HFFc6 (cell line): Measurements from ENCODE around the gene NT5C2. TPM values are rescaled to one million over a fixed set of nuclear protein-coding genes. Genes with fewer than 3 reads are reported as not detected.
A peak's percentile ranks its signal among the peaks of the same experiment; 100 is the strongest.
"Not testable (repeated sequence)": the region's sequence is repeated elsewhere in the genome, so short reads cannot be mapped to it uniquely, and the experiment has no call there.

Source experiments
- DNase-seq: peaks from one replicate; pipeline ENCODE4 v3.0.0-alpha.2; 2018
- H3K27ac Mint-ChIP-seq: 2 replicates; pipeline ENCODE4 v1.8.0; 2020; ENCODE audit warnings: mild to moderate bottlenecking, mixed read lengths
- H3K27me3 Mint-ChIP-seq: 2 replicates; pipeline ENCODE4 v1.8.0; 2021; ENCODE audit warnings: mild to moderate bottlenecking, moderate library complexity, mixed read lengths; ENCODE audit not compliant: insufficient read depth
- H3K36me3 Mint-ChIP-seq: 2 replicates; pipeline ENCODE4 v1.8.0; 2021; ENCODE audit warnings: low read depth, mixed read lengths
- H3K4me1 Mint-ChIP-seq: 2 replicates; pipeline ENCODE4 v1.8.0; 2020; ENCODE audit warnings: low read depth, mixed read lengths
- H3K4me3 Mint-ChIP-seq: 2 replicates; pipeline ENCODE4 v1.8.0; 2020; ENCODE audit warnings: mild to moderate bottlenecking, moderate library complexity, mixed read lengths
- H3K9me3 Mint-ChIP-seq: 2 replicates; pipeline ENCODE4 v1.8.0; 2020; ENCODE audit warnings: mild to moderate bottlenecking, mixed read lengths
- total RNA-seq, 6 experiments: library from RNA; stranded (reverse); fragmentation: NEBNext Ultra II Directional; extraction: Animal tissue kit (Norgen Biotek cat#: 25700); gene quantifications; 2 replicates in 1 of 6; 3 replicates in 5 of 6; pipeline ENCODE4 v1.2.3, GENCODE V29; 2021
- TF ChIP-seq, protein P1 (sequence below): fragments of 200-600 bp; sonication (generic); IDR thresholded peaks from 2 replicates; pipeline ENCODE4 v1.5.0; 2021; ENCODE audit warnings: antibody characterized with exemption, mild to moderate bottlenecking

The NT5C2 gene
- total RNA-seq, 6 experiments from 2014 or later = 78.5 to 97.4 (median 81.1) TPM

DNA sequence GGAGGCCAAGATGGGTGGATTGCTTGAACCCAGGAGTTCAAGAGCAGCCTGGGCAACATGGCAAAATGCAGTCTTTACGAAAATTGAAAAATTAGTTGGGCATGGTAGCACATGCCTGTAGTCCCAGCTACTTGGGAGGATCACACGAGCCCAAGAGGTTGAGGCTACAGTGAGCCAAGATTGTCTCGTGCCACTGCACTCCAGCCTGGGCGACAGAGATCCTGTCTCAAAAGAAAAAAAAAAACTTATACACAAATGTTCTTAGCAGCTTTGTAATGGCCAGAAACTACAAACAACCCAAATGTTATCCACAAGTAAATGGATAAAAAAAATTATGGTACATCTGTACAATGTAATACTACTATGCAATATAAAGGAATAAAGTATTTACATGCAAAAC is 12.6 kb downstream of the NT5C2 start:
- Mint-ChIP-seq H3K27ac (no peak overlapping the region), H3K9me3 (no peaks in the 10 kb centered on the region), H3K4me3 (no peak overlapping the region), H3K27me3 (no peaks in the 10 kb centered on the region; the same call in 1 of the 2 replicates), H3K4me1 (peaks cover 39% of the 10 kb centered on the region), H3K36me3 (peaks cover 25% of the 10 kb centered on the region)
- TF ChIP-seq, protein P1, sequence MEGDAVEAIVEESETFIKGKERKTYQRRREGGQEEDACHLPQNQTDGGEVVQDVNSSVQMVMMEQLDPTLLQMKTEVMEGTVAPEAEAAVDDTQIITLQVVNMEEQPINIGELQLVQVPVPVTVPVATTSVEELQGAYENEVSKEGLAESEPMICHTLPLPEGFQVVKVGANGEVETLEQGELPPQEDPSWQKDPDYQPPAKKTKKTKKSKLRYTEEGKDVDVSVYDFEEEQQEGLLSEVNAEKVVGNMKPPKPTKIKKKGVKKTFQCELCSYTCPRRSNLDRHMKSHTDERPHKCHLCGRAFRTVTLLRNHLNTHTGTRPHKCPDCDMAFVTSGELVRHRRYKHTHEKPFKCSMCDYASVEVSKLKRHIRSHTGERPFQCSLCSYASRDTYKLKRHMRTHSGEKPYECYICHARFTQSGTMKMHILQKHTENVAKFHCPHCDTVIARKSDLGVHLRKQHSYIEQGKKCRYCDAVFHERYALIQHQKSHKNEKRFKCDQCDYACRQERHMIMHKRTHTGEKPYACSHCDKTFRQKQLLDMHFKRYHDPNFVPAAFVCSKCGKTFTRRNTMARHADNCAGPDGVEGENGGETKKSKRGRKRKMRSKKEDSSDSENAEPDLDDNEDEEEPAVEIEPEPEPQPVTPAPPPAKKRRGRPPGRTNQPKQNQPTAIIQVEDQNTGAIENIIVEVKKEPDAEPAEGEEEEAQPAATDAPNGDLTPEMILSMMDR = no peak
- DNase-seq = no peak

DNA sequence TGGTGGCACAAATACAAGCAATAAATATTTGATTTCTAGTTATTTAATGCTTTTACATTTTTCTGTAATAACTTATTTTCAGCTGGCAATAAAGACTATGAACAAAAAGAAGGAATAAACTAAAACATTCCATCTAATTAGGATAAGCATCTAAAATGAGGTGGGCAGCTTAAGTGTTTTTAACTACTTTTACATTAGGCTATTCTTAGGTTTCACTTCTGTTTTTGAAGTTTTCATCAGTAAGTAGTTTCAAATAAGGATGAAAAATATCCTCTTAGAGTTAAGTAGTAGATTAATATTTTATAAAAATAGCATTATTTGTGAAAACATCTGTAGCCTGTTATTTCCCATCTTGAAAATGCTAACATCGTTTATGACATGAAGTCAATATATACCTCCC is 15.9 kb downstream of the NT5C2 start:
- DNase-seq = no peak
- Mint-ChIP-seq H3K36me3 (peaks cover 35% of the 10 kb centered on the region), H3K4me3 (no peak overlapping the region), H3K9me3 (no peaks in the 10 kb centered on the region), H3K27ac (peak overlapping the region; percentile 70), H3K4me1 (peaks cover 13% of the 10 kb centered on the region), H3K27me3 (no peaks in the 10 kb centered on the region; the same call in 1 of the 2 replicates)
- TF ChIP-seq, protein P1 = no peak

DNA sequence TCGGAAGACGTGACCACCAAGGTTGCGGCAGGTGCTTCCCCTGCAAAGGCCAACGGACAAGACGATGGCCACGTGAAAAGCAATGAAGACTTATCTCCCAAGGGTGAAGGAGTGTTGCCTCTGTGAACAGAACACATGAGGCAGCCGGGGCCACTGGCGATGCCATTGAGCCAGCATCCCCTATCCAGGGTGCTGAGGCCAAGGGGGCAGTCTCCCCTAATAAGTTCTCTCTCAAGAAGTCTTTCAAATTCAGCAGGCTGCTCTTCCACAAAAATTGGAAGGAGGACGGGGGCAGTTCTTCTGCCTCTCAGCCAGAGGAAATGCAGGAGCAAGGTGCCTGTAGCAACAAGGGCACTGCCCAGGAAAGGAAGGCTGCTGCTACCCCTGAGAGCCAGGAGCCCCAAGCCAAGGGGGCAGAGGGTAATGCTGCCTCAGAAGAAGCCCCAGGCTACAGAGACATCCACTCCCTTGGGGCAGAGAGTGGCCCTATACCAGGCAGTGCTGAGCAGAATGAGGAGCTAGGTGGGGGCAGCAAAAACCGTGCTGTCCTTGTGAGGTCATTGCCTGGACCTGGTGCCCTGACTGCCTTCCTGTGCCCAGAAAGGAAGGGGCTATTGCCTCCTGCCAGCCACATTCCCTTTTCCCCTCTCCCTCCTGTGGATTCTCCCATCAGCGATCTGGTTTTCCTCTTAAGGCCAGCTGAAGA is 17.3 kb downstream of the NT5C2 start:
- peak overlapping the region; percentile 11; the same call in 1 of the 2 replicates for H3K27ac Mint-ChIP-seq
- no peak for DNase-seq
- H3K36me3 Mint-ChIP-seq = peaks cover 35% of the 10 kb centered on the region
- no peak overlapping the region for H3K4me3 Mint-ChIP-seq
- H3K9me3 Mint-ChIP-seq = no peaks in the 10 kb centered on the region
- TF ChIP-seq, protein P1 = no peak
- peaks cover 22% of the 10 kb centered on the region for H3K4me1 Mint-ChIP-seq
- no peaks in the 10 kb centered on the region; the same call in 1 of the 2 replicates for H3K27me3 Mint-ChIP-seq

DNA sequence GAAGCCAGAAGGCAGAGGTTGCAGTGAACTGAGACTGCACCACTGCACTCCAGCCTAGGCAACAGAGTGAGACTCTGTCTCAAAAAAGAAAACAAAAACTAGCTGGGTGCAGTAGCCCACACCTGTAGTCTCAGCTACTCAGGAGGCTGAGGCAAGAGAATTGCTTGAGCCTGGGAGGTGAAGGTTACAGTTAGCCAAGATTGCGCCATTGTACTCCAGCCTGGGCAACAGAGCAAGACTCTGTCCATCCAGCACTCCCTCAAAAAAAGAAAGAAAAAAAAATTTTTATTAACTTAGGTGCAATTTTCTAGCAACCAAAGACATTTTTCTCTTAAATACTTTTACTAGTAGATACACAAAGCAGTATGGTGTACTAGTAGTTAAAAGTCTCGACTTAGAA is 18.7 kb downstream of the NT5C2 start:
- DNase-seq, H3K27ac Mint-ChIP-seq, H3K9me3 Mint-ChIP-seq, H3K27me3 Mint-ChIP-seq, H3K4me3 Mint-ChIP-seq: not testable (repeated sequence)
- Mint-ChIP-seq H3K36me3 (peaks cover 31% of the 10 kb centered on the region), H3K4me1 (peaks cover 25% of the 10 kb centered on the region)

DNA sequence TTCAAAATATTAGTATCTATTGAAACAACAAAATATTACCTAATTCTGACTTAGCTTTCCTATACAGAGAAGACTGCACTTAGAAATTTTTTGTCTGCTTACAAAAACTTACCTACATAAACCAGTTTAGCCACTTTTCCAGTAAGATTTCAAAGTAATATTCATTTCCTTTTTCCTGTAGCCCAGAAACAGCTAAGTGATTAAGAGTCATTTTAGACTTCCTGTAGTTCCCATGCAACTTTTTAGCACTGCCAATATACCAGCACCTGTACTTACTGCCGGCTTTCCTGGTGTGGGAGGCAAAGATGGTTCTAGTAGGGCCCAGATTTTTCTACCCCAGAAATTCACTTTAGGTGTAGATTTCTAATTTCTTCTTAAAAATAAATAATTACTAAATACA is 21.8 kb downstream of the NT5C2 start:
- TF ChIP-seq, protein P1 = no peak
- no peak for DNase-seq
- Mint-ChIP-seq H3K4me1 (peaks cover 41% of the 10 kb centered on the region), H3K27ac (peak overlapping the region; percentile 54), H3K36me3 (peaks cover 32% of the 10 kb centered on the region), H3K27me3 (no peaks in the 10 kb centered on the region), H3K4me3 (no peak overlapping the region), H3K9me3 (no peaks in the 10 kb centered on the region)

DNA sequence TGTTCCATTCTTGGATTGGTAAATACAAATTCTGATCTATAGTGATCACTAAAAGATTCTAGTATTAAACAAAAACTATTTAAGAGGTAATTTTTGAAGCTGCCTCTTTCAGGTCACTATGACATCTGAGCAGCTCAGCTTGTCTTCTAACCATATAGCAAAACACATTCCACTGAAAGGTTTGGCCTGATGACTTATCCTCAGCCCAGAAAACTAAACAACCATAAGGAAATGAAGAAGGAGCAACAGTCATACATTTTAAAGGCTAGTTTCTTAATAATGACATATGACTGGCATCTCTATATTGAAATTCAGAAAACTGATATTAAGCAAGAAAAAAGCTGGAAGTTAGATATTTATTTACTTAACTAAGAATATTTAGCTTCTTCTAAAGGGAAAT is 24.6 kb downstream of the NT5C2 start:
- H3K27ac Mint-ChIP-seq = peak overlapping the region; percentile 85
- no peaks in the 10 kb centered on the region for H3K9me3 Mint-ChIP-seq
- peak; percentile 79 for DNase-seq
- H3K4me3 Mint-ChIP-seq = peak overlapping the region; percentile 67
- TF ChIP-seq, protein P1 = no peak
- H3K4me1 Mint-ChIP-seq = peaks cover 41% of the 10 kb centered on the region
- H3K36me3 Mint-ChIP-seq = peaks cover 39% of the 10 kb centered on the region
- no peaks in the 10 kb centered on the region for H3K27me3 Mint-ChIP-seq

DNA sequence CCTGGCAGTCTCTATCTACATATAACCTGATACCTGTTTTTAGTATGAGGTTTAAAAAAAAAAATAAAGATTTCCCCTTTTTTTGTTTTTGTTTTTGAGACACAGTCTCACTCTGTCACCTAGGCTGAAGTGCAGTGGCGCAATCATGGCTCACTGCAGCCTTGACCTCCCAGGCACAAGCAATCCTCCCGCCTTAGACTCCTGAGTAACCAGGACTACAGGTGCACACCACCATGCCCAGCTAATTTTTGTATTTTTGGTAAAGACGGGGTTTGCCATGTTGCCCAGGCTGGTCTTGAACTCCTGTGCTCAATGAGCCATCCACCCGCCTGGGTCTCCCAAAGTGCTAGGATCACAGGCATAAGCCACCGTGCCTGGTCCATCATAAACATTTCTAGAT is 25.5 kb downstream of the NT5C2 start:
- H3K27ac Mint-ChIP-seq = peak overlapping the region; percentile 67
- H3K4me3 Mint-ChIP-seq = 0 out of 2 replicates have a peak overlapping the region, but pooled peaks have one; percentile 26
- H3K9me3 Mint-ChIP-seq, DNase-seq, H3K27me3 Mint-ChIP-seq: not testable (repeated sequence)
- H3K36me3 Mint-ChIP-seq = peaks cover 39% of the 10 kb centered on the region
- peaks cover 41% of the 10 kb centered on the region for H3K4me1 Mint-ChIP-seq
